CD4-positive, alpha-beta T cell (primary cell): ENCODE data around the gene PTPRN2. TPM values are rescaled to one million over a fixed set of nuclear protein-coding genes. Genes with fewer than 3 reads are reported as not detected.

ENCODE experiments used
- ATAC-seq: fragments of 200-7000 bp; cut with Tn5 transposase; one replicate; pipeline ENCODE4 v1.10.0; 2022; ENCODE audit warnings: mild to moderate bottlenecking; ENCODE audit not compliant: poor library complexity
- CTCF ChIA-PET: fragments of 350-600 bp; sonication (Branson Sonifier 250); formaldehyde crosslinking; loops from one replicate; lab custom pipeline; 2021; ENCODE audit warnings: antibody characterized with exemption, inconsistent platforms; lab: Charles Lee
- POLR2A ChIA-PET: fragments of 350-600 bp; sonication (Branson Sonifier 250); formaldehyde crosslinking; loops from one replicate; lab custom pipeline; 2021; ENCODE audit warnings: antibody characterized with exemption, inconsistent platforms; lab: Charles Lee
- DNase-seq, 14 experiments: peaks; one replicate each; pipeline ENCODE4 v3.0.0-alpha.2; 2013 to 2020; ENCODE audit warnings: mixed read lengths in 2 of 14
- H3K27ac ChIP-seq, 2 donors: one replicate each; pipeline versions ENCODE4 v1.5.1 to v1.7.0; 2013; ENCODE audit warnings: low read length in 2 of 2, low read depth in 1 of 2, mild to moderate bottlenecking in 1 of 2
- H3K27me3 ChIP-seq, 2 experiments: 1 replicate in 1 of 2; 2 replicates in 1 of 2; pipeline versions ENCODE4 v1.6.1 to v1.7.0; 2013; ENCODE audit warnings: low read length in 2 of 2, control low read depth in 1 of 2, mild to moderate bottlenecking in 1 of 2, moderate library complexity in 1 of 2; ENCODE audit not compliant: insufficient read depth in 2 of 2, control insufficient read depth in 1 of 2
- H3K36me3 ChIP-seq: one replicate; pipeline ENCODE4 v1.6.1; 2013; ENCODE audit warnings: low read length, control low read depth; ENCODE audit not compliant: insufficient read depth
- H3K4me1 ChIP-seq: one replicate; pipeline ENCODE4 v1.6.1; 2013; ENCODE audit warnings: low read length, control low read depth; ENCODE audit not compliant: insufficient read depth
- H3K4me3 ChIP-seq: one replicate; pipeline ENCODE4 v1.5.1; 2013; ENCODE audit warnings: mild to moderate bottlenecking, low read length, moderate library complexity
- H3K9me3 ChIP-seq, 2 experiments: 1 replicate in 1 of 2; 2 replicates in 1 of 2; pipeline versions ENCODE4 v1.6.1 to v1.7.0; 2013; ENCODE audit warnings: low read length in 2 of 2, mild to moderate bottlenecking in 2 of 2, control low read depth in 1 of 2, moderate library complexity in 1 of 2; ENCODE audit not compliant: control insufficient read depth in 1 of 2, insufficient read depth in 1 of 2
- H3K27ac Mint-ChIP-seq: one replicate; pipeline ENCODE4 v1.8.0; 2020; ENCODE audit warnings: mixed read lengths
- H3K27me3 Mint-ChIP-seq: one replicate; pipeline ENCODE4 v1.8.0; 2021; ENCODE audit warnings: mixed read lengths
- H3K36me3 Mint-ChIP-seq: one replicate; pipeline ENCODE4 v1.8.0; 2021; ENCODE audit warnings: low read depth, mixed read lengths
- H3K4me1 Mint-ChIP-seq: one replicate; pipeline ENCODE4 v1.8.0; 2021; ENCODE audit warnings: low read depth, mixed read lengths
- H3K4me3 Mint-ChIP-seq: one replicate; pipeline ENCODE4 v1.8.0; 2020; ENCODE audit warnings: mild to moderate bottlenecking, mixed read lengths
- H3K9me3 Mint-ChIP-seq: one replicate; pipeline ENCODE4 v1.8.0; 2020; ENCODE audit warnings: mixed read lengths
- CTCF ChIP-seq: fragments of 200-600 bp; IDR thresholded peaks from one replicate; pipeline ENCODE4 v1.8.0; 2022; ENCODE audit warnings: antibody characterized with exemption, mild to moderate bottlenecking
- intact Hi-C, 2 experiments: fragments of 100-400 bp; cut with DNase I in 1 of 2; cut with micrococcal nuclease in 1 of 2; formaldehyde crosslinking; loops; one replicate each; pipeline versions ENCODE4 v1.15.1 to v1.9.0; 2023 to 2025; cut with DNase I, micrococcal nuclease
- total RNA-seq, 174 experiments: library from RNA in 2 of 174; stranded (reverse) in 2 of 174; gene quantifications; one replicate each; pipeline ENCODE4 v1.2.3 and lab custom pipeline; 2021 to 2026

The PTPRN2 gene
- total RNA-seq, 2 experiments from 2014 or later: 0.34 to 0.44 TPM

- Histone ChIP-seq H3K27ac (no peak overlapping the region), H3K27me3 (no peaks in the 10 kb centered on the region), H3K4me3 (no peak overlapping the region), H3K9me3 (peaks cover 0 to 17% of the 10 kb centered on the region in 2 experiments), H3K36me3 (no peaks in the 10 kb centered on the region), H3K4me1 (no peaks in the 10 kb centered on the region)
- ATAC-seq: no peak
- TF ChIP-seq CTCF: no peak
- DNase-seq: no peak
- POLR2A ChIA-PET: no interaction called here
- CTCF ChIA-PET: no interaction called here
- Mint-ChIP-seq H3K4me1 (no peaks in the 10 kb centered on the region), H3K27me3 (no peaks in the 10 kb centered on the region), H3K4me3 (no peak overlapping the region), H3K9me3 (no peaks in the 10 kb centered on the region), H3K27ac (no peak overlapping the region), H3K36me3 (no peaks in the 10 kb centered on the region)
- intact Hi-C loops: no loop called here
These were observed 138.4 kb downstream of the PTPRN2 start for GRCh38 chr7:158449266-158449665.

- CTCF ChIA-PET: no interaction called here
- H3K27ac Mint-ChIP-seq: no peak overlapping the region
These were observed 139.1 kb downstream of the PTPRN2 start for GRCh38 chr7:158448430-158449100.

GRCh38 chr7:158447506-158448171 lies 140.0 kb downstream of the PTPRN2 start:
- Histone ChIP-seq H3K4me1 (no peaks in the 10 kb centered on the region), H3K27ac (no peak overlapping the region), H3K27me3 (no peaks in the 10 kb centered on the region), H3K4me3 (no peak overlapping the region), H3K36me3 (no peaks in the 10 kb centered on the region), H3K9me3 (peaks cover 0 to 16% of the 10 kb centered on the region in 2 experiments)
- no peaks in the 10 kb centered on the region for H3K36me3 Mint-ChIP-seq
- no peak overlapping the region for H3K4me3 Mint-ChIP-seq
- CTCF ChIA-PET: no interaction called here
- DNase-seq: no peak
- intact Hi-C loops: no loop called here
- H3K27ac Mint-ChIP-seq: no peak overlapping the region
- no peaks in the 10 kb centered on the region for H3K4me1 Mint-ChIP-seq
- no peaks in the 10 kb centered on the region for H3K27me3 Mint-ChIP-seq
- no peak for ATAC-seq
- no peaks in the 10 kb centered on the region for H3K9me3 Mint-ChIP-seq
- POLR2A ChIA-PET: no interaction called here
- no peak for TF ChIP-seq CTCF

More at GRCh38 chr7:158448430-158449100, 139.1 kb downstream of the PTPRN2 start:
- Histone ChIP-seq H3K27me3 (no peaks in the 10 kb centered on the region), H3K27ac (no peak overlapping the region), H3K36me3 (no peaks in the 10 kb centered on the region), H3K9me3 (peaks cover 0 to 17% of the 10 kb centered on the region in 2 experiments), H3K4me1 (no peaks in the 10 kb centered on the region), H3K4me3 (no peak overlapping the region)
- no peak for ATAC-seq
- H3K4me3 Mint-ChIP-seq: no peak overlapping the region
- intact Hi-C loops: no loop called here
- H3K27me3 Mint-ChIP-seq: no peaks in the 10 kb centered on the region
- POLR2A ChIA-PET: no interaction called here
- no peaks in the 10 kb centered on the region for H3K4me1 Mint-ChIP-seq
- H3K9me3 Mint-ChIP-seq: no peaks in the 10 kb centered on the region
- DNase-seq: no peak
- H3K36me3 Mint-ChIP-seq: no peaks in the 10 kb centered on the region
- no peak for TF ChIP-seq CTCF
